Measurements from ENCODE around the gene PPOX.

Gene PPOX

GRCh38 chr1:161162806-161163205 lies 3.4 kb upstream of the PPOX start:
- peaks cover 38% of the 10 kb centered on the region for H3K36me3 Mint-ChIP-seq (ENCODE audit: low read depth)
- peak overlapping the region; percentile 66 for H3K27ac Mint-ChIP-seq
- no peaks in the 10 kb centered on the region for H3K9me3 Mint-ChIP-seq
- H3K4me1 Mint-ChIP-seq (ENCODE audit: low read depth), result peaks cover 64% of the 10 kb centered on the region
- H3K4me3 Mint-ChIP-seq, result no peak overlapping the region
- H3K27me3 Mint-ChIP-seq, result no peaks in the 10 kb centered on the region

GRCh38 chr1:161163793-161164192 lies 2.4 kb upstream of the PPOX start:
- no peaks in the 10 kb centered on the region for H3K9me3 Mint-ChIP-seq
- H3K4me1 Mint-ChIP-seq (ENCODE audit: low read depth), result peaks cover 62% of the 10 kb centered on the region
- H3K36me3 Mint-ChIP-seq (ENCODE audit: low read depth), result peaks cover 32% of the 10 kb centered on the region
- no peak overlapping the region for H3K4me3 Mint-ChIP-seq
- H3K27me3 Mint-ChIP-seq, result no peaks in the 10 kb centered on the region
- H3K27ac Mint-ChIP-seq, result peak overlapping the region; percentile 3

GRCh38 chr1:161164901-161165610 lies 1.2 kb upstream of the PPOX start:
- Mint-ChIP-seq H3K9me3 (no peaks in the 10 kb centered on the region), H3K27ac (peak overlapping the region; percentile 40), H3K4me1 (ENCODE audit: low read depth) (peaks cover 54% of the 10 kb centered on the region), H3K36me3 (ENCODE audit: low read depth) (peaks cover 29% of the 10 kb centered on the region), H3K4me3 (no peak overlapping the region), H3K27me3 (no peaks in the 10 kb centered on the region)

- Mint-ChIP-seq H3K36me3 (ENCODE audit: low read depth) (peaks cover 33% of the 10 kb centered on the region), H3K9me3 (no peaks in the 10 kb centered on the region), H3K27me3 (no peaks in the 10 kb centered on the region)
These were observed 683 bp downstream of the PPOX start for GRCh38 chr1:161166669-161167548.

GRCh38 chr1:161168906-161169305 lies 2.7 kb downstream of the PPOX start:
- Mint-ChIP-seq H3K4me3 (no peak overlapping the region), H3K36me3 (ENCODE audit: low read depth) (peaks cover 38% of the 10 kb centered on the region), H3K9me3 (no peaks in the 10 kb centered on the region), H3K27me3 (no peaks in the 10 kb centered on the region), H3K27ac (peak overlapping the region; percentile 55), H3K4me1 (ENCODE audit: low read depth) (peaks cover 25% of the 10 kb centered on the region)

More at GRCh38 chr1:161166669-161167548, 683 bp downstream of the PPOX start:
- Mint-ChIP-seq H3K4me1 (ENCODE audit: low read depth) (peaks cover 35% of the 10 kb centered on the region), H3K4me3 (peak overlapping the region; percentile 92), H3K27ac (peak overlapping the region; percentile 92)

GRCh38 chr1:161171191-161171590 lies 5.0 kb downstream of the PPOX start:
- Mint-ChIP-seq H3K36me3 (ENCODE audit: low read depth) (peaks cover 50% of the 10 kb centered on the region), H3K27me3 (no peaks in the 10 kb centered on the region), H3K9me3 (no peaks in the 10 kb centered on the region), H3K27ac (no peak overlapping the region), H3K4me1 (ENCODE audit: low read depth) (peaks cover 32% of the 10 kb centered on the region), H3K4me3 (no peak overlapping the region)

- no peaks in the 10 kb centered on the region for H3K27me3 Mint-ChIP-seq
- H3K4me1 Mint-ChIP-seq (ENCODE audit: low read depth), result peaks cover 37% of the 10 kb centered on the region
- no peak overlapping the region for H3K4me3 Mint-ChIP-seq
- peaks cover 50% of the 10 kb centered on the region for H3K36me3 Mint-ChIP-seq (ENCODE audit: low read depth)
- no peaks in the 10 kb centered on the region for H3K9me3 Mint-ChIP-seq
- no peak overlapping the region for H3K27ac Mint-ChIP-seq
These were observed 5.5 kb downstream of the PPOX start for GRCh38 chr1:161171696-161172095.

GRCh38 chr1:161172349-161172748 lies 6.1 kb downstream of the PPOX start:
- Mint-ChIP-seq H3K4me1 (ENCODE audit: low read depth) (peaks cover 36% of the 10 kb centered on the region), H3K36me3 (ENCODE audit: low read depth) (peaks cover 50% of the 10 kb centered on the region), H3K27me3 (no peaks in the 10 kb centered on the region), H3K9me3 (no peaks in the 10 kb centered on the region), H3K27ac (peak overlapping the region; percentile 52), H3K4me3 (no peak overlapping the region)

GRCh38 chr1:161172776-161173376 lies 6.7 kb downstream of the PPOX start:
- Mint-ChIP-seq H3K27ac (no peak overlapping the region), H3K9me3 (no peaks in the 10 kb centered on the region), H3K27me3 (no peaks in the 10 kb centered on the region), H3K4me1 (ENCODE audit: low read depth) (peaks cover 38% of the 10 kb centered on the region), H3K4me3 (no peak overlapping the region), H3K36me3 (ENCODE audit: low read depth) (peaks cover 50% of the 10 kb centered on the region)

- Mint-ChIP-seq H3K27ac (no peak overlapping the region), H3K9me3 (no peaks in the 10 kb centered on the region), H3K4me1 (ENCODE audit: low read depth) (peaks cover 38% of the 10 kb centered on the region), H3K27me3 (no peaks in the 10 kb centered on the region), H3K4me3 (no peak overlapping the region), H3K36me3 (ENCODE audit: low read depth) (peaks cover 48% of the 10 kb centered on the region)
These were observed 7.5 kb downstream of the PPOX start for GRCh38 chr1:161173711-161174110.

GRCh38 chr1:161174911-161175310 lies 8.7 kb downstream of the PPOX start:
- Mint-ChIP-seq H3K27ac (peak overlapping the region; percentile 66), H3K4me3 (no peak overlapping the region), H3K36me3 (ENCODE audit: low read depth) (peaks cover 48% of the 10 kb centered on the region), H3K9me3 (no peaks in the 10 kb centered on the region), H3K27me3 (no peaks in the 10 kb centered on the region), H3K4me1 (ENCODE audit: low read depth) (peaks cover 40% of the 10 kb centered on the region)

- Mint-ChIP-seq H3K4me3 (peak overlapping the region; percentile 100), H3K27ac (peak overlapping the region; percentile 99), H3K9me3 (no peaks in the 10 kb centered on the region), H3K27me3 (no peaks in the 10 kb centered on the region), H3K36me3 (ENCODE audit: low read depth) (peaks cover 46% of the 10 kb centered on the region), H3K4me1 (ENCODE audit: low read depth) (peaks cover 49% of the 10 kb centered on the region)
These were observed 9.7 kb downstream of the PPOX start for GRCh38 chr1:161175771-161176453.

- Mint-ChIP-seq H3K9me3 (no peaks in the 10 kb centered on the region), H3K4me1 (ENCODE audit: low read depth) (peaks cover 55% of the 10 kb centered on the region), H3K4me3 (peak overlapping the region; percentile 100), H3K27ac (peak overlapping the region; percentile 99), H3K27me3 (no peaks in the 10 kb centered on the region), H3K36me3 (ENCODE audit: low read depth) (peaks cover 40% of the 10 kb centered on the region)
These were observed 10.4 kb downstream of the PPOX start for GRCh38 chr1:161176468-161177111.

Data from stimulated activated naive CD8-positive, alpha-beta T cell treated with anti-CD3 and anti-CD28 coated beads, Interleukin-15, Interleukin-2, amounts not matched to agents 100 ng/mL and 50 ng/mL, for 24 hours (primary cell).